Stimulated activated CD8-positive, alpha-beta memory T cell treated with anti-CD3 and anti-CD28 coated beads, Interleukin-7, amount 100 ng/mL, for 4 hours (primary cell): ENCODE data around the gene SMIM13.
A peak's percentile ranks its signal among the peaks of the same experiment; 100 is the strongest.

ENCODE experiments used
- DNase-seq, 2 donors: peaks; one replicate each; pipeline ENCODE4 v3.0.0-alpha.2; 2020; ENCODE audit warnings: low read depth in 2 of 2

SMIM13 gene

DNA sequence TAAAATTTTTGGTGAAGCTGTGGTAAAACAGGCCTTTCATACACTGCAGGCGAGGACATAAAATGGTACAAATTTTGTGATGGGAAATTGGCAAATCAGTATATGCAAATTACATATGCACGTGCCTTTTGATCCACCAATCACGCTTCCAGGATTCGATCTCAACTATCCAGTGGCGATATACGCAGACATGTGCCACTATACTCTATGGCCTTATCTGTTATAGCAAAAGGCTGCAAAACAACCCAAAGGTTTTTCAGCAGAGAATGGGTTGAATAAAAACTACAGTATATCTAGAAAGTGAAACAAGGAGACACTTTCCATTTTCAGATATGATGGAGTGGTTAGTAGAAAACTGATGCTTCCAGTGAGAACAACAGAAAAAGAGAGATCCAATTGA, 59.8 kb downstream of the SMIM13 start:
- DNase-seq = no peak

DNA sequence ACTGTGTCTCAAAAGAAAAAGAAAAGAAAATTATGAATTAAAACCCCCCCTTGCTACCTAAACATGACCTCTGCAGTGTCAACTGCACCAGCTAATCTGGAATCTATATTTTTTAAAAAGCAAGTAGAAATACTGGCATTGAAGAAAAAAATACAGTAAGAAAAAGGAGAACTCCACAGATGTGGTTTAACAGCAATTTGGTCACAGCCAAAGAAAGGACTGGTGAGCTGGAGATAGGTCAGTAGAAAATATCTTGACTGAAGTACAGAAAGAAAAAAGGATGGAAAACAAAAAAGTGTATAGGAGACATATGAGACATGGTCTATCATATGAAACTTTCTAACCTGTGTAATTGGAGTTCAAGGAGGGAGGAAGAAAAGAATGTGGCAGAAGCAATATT, 62.0 kb downstream of the SMIM13 start:
- DNase-seq = no peak

DNA sequence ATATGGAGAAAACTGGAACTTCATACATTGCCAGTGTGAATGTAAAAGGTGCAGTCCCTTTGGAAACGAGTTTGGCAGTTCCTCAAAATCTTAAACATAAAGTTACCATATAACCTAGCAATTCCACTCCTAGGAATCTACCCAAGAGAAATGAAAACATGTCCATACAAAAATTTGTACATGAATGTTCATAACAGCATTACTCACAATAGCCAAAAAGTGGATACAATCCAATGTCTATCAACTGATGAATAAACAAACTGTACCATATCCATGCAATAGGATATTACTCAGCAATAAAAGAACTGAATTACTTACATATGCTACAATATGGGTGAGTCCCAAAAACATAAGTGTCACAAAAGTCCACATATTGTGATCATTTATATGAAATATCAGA, 66.6 kb downstream of the SMIM13 start:
- DNase-seq = no peak

DNA sequence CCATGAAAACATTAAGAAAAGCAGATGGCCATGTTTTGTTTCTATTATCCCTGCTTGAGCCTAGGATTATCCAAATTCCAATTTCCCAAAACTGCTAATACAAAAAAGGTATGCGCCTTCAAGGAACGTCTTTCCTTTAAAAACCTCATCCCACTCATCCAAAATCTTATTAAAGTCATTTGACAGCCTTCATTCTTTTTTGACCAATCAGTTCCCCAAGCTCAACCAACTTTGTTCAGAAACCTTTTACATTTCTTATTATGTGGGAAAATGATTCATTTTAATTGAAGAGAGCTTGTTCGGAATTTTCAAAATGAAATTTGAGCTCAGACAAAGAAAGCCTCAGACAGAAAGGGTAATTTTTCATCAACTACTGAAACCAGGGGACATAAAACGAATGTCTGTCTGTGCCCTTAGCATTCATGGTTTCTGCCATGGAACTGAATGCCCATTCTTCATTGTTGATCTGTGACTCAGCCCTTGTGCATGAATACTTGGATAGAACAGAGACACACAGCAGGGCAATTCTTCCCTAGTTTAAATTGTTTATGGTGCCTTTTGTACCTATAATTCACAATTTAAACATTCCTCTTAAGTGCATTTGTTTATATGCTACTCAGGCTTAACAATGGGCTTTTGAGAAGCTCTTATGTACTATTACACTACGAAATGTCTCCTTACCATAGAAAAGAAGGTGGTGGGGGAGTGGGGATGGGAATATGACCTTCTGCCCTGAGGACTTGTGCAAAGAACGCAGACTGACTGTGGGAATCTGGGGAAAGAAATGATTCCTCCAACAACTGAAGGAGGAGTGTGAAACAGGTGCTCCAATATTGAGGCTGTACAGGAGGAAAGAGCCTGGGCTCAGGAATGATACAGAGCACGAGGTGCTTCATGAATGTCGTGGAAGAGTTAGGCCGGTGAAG, 67.7 kb downstream of the SMIM13 start:
- DNase-seq = no peak

DNA sequence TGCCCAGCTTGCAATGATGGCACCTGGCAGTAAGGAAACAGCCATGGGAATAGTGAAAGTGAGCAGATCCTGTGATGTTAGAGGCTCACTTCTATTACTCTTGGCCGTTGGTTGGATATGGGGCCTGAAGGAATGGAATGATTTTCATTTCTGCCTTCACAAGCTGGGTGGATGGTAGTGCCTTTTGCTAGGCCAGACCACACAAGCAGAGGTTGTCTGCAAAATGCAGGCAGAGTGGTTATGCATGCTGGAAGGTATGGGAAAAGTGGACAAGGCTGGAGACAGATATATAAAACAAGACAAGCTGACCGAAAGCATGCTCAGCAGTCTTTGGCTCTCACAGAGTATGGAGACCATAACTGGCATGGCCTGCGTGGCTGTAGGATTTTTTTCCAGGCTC, 68.6 kb downstream of the SMIM13 start:
- DNase-seq = no peak

DNA sequence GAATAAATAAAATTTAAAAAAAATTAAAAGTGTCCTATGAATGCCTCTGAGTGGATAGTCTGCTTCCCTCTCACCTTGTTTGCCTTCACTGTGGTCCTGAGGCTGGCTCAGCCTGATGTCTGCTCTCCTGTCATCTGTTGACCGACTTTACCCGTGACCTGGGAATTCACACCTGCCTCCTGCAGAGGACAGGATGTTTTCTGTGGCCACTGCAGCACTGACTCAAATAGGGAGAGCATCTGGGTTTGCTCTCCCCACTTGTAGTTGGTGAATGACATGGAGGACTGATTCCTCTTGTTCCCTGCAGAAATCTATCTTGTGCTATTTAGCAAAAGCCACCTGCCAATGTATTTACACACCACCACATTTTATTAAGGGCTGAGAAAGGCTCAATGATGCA, 70.3 kb downstream of the SMIM13 start:
- no peak for DNase-seq

DNA sequence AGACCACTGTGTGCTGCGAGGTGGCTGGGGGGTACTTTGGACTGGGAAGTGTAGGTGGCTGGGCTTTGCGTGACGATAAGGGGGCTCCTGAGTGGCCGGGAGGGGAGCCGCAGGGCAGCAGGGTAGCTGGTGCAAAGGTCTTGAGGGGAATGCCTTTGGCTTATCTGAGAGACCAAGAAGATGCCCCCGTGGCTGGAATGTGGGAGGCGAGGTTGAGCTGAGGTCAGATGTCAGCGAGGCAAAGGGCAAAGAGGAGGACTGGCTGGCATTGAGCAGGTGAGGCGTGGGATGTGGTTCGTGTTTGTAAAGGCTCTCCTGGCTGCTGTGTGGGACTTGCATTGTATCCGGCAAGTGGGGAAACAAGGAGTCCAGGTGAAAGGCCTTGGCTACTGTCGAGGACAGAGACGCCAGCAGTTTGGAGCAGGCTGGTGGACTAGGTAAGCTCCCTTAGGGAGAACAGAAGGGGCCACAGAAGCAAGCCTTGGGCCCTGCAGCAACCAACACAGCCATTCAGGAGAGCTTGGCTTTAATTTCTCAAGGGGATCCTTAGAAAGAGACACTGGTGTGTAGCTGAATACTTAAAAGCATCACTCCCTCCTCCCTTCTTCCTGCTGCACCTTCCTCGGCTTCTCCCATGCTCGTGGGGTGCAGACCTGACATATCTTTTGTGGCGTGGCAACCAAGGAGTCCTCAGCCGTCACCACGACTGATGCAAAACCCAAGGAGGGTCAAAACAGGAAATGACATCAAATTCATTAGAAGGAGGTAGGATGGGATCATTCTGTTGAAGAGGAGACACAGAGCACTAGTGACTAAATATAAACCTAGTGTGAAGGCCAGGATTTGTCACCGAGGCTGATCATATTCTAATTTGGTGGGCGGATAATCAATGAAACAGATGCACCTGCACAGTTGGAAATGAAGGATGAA, 71.3 kb downstream of the SMIM13 start:
- DNase-seq = no peak

DNA sequence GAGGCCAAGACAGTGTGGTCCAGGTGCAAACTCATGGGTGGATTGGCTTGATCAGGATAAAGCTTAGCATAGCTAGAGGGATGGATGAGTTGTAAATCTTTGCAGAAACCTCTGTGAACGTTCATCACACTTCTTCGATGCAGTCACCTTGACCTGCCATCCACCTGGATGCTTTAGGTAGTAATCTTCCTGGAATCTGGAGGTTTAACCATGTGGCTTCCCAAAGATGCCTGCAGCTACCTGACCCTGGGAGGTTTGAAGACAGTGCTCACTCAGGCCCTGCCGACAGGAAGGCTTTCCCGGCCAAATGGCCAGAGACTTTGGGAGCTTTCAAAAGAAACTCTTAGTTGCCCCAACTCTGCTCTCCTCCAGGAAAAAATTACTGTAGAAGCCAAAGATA, 73.3 kb downstream of the SMIM13 start:
- DNase-seq = no peak

DNA sequence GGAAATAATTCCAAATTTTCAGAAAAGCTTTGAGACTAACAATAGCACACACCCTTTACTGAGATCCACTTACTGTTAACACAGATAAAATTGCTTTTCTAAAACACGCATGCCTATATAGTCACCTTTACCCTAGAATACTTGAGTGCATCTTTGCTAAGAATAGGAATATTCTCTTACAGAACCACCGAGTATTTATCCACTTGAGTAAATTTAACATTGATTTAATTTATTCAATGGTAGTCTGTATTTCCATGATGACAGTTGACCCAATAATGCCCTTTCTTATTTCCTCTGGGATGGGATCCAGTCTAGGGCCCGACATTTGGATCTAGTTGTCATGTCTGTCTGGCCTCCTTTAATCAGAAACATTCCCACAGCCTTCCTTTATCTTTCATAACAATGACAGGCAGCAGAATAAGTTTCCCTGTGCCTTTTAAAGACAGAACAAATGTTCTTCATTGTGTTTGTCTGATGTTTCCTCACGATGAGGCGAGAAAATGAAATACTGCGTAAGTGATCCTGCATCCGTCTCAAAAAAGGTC, 74.5 kb downstream of the SMIM13 start:
- no peak for DNase-seq

DNA sequence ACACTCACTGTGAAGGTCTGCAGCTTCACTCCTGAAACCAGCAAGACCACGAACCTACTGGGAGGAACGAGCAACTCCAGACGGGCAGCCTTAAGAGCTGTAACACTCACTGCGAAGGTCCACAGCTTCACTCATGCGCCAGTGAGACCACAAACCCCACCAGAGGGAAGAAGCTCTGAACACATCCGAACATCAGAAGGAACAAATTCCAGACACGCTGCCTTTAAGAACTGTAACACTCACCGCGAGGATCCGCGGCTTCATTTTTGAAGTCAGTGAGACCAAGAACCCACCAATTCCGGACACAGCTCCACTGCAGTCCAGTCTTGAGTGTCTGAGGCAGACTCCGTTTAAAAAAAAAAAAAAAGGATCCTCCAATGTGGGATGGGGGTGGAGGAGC, 78.3 kb downstream of the SMIM13 start:
- no peak for DNase-seq

DNA sequence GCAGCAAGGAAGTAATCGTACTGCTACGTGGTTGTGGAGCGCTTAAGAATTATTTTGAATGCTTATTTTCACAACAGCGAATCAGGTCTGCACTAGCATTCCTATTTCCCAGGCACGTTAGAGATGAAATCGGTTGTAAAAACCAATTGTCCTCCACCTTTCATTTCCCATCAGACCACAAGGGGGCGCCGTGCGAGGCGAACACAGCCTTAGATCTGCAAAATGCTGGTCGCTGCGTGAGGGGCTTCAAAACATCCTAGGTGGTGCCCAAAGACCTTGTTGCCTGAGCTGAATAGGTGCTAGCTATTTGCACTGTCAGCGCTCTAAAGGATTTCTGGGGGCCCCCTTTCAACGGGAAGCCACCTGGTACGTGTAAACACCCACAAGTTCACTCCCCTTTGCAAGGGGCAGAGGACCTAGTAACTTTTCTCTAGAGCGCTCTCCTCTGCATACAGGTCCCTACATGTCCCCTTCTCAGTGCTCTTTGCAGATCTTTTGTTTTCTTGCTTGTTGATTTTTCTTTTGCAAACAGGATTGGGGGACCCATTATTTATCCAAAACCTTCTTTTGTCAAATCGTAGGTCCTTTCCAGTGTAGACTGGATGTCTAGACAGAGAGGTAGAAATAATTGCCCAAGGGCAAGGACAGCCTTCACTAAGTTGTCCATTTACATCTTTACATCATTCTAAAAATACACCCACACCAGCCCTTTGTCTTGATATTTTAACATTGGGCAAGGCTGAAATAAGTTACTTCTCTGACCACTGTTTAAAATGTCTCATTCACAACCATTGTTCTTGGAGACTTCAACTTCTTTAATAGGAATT, 79.1 kb downstream of the SMIM13 start:
- peak; percentile 50 to 61 for DNase-seq

DNA sequence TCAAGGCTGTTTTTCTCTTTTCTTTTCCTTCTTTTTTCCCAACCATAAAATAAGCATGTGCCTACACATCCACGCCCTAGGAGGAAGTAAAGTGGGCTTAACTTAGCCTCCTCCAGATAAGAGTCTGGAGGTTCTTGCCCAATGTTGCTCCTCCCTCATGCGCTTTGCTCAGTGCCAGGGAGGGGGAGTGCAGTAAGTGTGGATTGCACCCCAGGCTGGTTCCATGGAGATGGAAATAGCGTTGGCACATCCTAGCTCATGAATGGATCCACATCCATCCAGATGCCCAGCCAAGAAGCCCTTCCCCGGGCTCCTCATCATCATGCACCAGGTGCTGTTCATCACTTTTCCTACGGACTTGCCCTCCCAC, 80.6 kb downstream of the SMIM13 start:
- DNase-seq = no peak

DNA sequence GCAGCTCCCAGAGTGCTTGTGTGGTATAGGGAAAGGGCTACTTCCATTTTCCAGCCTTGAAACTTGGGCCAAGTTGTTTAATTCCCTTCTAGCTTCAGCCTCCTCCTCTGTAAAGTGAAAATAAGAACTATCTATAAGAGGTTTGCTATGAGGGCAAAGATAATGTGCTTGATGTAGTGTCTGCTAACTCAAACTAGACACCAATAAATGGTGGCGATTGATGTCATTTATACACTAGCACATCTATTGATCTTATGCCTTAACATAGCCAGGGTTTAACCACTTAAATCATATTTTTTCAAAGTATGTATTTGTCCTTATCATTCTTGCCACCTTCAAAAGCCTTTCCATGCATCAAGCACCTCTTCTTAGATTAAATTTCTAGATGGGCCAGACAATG, 83.6 kb downstream of the SMIM13 start:
- DNase-seq = no peak

DNA sequence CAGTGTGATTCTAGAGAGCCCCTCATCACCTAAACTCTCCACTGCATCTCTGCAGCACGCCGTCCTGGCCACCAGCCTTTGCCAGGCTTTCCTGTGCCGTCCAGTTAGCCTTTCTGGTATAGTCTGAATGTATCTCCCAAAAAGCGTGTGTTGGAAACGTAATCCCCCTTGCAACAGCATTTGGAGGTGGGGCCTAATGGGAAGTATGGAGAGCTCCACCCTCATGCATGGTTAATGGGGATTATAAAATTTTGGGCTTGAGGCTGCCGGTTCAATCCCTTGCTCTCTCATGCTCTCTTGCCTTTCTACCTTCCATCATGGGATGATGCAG, 85.4 kb downstream of the SMIM13 start:
- DNase-seq = no peak

DNA sequence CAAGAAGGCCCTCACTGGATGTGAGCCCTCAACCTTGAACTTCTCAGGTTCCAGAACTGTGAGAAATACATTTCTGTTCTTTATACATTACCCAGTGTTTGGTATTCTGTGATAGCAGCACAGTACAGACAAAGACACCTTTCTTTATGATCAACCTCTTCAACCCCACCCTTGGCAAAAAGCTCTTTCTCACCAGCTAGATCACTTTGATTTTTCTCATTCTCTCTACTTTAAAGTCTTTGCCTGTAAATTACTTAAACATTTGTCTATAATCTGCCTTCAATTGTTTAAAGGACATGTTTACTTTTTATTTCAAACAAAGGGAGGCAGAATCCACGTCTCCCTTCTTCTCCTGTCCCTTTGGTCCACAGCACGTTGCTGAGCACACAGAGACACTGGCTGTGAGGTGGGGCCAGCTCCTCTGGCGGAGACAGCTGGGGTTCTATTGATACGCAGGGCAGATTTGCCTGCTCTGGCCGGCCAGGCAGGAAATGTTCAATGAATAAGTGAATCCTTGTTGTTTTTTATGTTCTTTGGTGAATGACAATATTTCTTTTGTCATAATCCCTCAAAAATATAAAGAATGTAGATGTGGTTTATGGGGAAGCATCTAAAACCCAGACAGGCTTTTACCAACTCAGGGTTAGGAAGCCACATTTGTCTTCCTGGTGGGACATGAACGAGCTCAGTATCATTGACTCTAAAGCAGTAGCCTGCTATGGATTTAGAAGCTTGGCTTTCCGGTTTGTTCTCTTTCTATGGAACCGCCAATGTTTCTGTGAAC, 86.0 kb downstream of the SMIM13 start:
- DNase-seq = no peak

DNA sequence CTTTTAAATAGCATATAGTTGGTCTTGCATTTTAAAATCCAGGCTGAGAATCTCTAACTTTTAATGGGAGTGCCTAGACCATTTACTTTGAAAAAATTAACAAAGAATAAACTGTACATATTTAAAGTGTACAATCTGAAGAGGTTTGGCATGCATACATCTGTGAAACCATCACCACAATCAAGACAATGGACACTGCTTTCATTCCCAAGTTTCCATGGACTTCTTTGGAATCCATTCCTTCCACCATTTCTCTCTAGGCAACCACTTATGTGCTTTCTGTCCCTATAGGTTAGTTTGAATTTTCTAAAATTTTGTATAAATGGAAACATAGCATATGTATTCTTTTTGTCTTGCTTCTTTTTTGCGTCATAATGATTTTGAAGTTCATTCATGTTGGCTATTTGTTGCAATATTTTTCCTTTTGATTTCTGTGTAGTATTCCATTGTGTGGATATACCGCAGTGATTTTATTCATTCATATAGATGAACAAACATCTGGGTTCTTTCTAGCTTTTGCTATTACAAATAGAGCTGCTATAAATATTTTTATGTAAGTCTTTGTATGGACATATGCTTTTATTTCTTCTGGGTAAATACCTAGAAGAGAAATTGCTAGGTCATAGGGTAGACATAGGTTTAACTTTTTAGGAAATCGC, 88.0 kb downstream of the SMIM13 start:
- DNase-seq = no peak

DNA sequence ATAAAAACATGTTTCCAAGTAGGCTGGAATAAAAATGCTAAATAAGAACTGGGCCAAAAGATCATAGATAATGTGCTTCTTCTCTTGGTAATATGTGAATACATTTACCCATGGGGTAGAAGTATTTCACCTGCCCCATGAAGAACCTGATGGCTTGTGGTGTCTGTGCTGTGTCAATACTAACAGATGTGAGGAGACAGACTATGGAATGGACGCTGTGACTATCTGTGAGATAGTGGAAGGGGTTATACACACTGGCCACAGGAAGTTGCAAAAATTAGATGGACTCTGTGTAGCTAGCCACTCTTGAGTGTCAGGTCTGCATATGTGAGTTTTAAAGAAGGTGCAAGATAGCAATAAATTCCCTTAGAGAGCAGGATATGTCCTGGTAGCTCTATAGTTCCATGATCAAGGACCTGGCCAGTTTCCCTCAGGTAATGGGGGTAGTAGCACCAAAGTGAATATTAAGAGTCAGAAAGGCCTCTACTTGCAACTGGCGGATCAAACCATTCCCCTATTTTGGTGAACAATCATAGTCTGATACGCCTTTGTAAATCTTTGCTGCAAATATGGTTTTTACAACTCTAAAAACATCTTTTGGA, 90.2 kb downstream of the SMIM13 start:
- no peak for DNase-seq

DNA sequence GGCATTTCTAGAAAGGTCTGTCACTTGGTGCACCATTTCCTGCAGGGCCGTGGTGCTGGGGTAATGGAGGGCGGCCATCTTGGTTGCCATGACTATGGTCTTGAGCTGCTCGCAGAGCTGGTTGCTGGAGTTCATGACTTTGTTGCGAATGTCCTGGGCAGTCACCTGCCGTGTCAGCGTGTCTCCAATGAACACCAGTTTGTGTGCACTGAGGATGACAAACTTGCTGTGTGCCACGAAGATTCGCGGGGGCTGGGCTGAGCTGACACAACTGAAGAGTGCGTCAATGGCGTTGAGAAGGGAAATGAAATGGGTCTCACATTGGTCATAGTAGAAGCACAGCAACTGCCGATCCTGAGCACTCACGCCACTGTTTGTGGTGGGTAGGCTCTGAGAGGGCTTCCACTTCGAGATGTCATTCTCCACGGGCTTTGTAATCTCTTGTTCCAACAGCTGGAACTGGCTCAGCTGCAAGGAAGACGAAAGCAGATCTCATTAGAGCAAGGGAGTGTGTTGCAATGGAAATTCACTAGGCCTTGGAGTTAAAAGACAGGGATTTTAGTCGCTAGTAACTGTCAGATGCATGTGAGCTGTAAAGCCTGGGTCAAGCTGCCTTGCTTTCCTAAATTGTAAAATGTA, 91.7 kb downstream of the SMIM13 start:
- DNase-seq = no peak

DNA sequence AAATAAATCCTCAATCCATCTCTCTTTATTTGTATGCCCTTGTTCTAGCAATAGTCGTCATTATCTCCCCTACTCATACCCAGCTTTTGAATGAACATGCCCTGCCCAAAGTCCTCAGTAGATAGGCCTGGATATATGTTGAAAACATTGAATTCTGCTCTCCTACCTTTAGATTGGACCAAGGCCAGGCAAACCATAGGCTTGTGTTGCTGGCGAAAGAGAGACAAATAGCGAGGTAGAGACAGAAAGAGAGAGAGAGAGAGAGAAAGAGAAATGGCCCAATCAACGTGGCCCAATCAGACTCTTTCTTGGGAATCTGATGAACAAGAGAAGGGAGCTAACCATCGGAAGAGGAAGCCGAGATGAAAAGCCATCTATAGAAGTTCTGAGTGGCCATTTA, 93.7 kb downstream of the SMIM13 start:
- DNase-seq = no peak
